ENCODE results near the gene CTBS.

The CTBS gene, protein sequence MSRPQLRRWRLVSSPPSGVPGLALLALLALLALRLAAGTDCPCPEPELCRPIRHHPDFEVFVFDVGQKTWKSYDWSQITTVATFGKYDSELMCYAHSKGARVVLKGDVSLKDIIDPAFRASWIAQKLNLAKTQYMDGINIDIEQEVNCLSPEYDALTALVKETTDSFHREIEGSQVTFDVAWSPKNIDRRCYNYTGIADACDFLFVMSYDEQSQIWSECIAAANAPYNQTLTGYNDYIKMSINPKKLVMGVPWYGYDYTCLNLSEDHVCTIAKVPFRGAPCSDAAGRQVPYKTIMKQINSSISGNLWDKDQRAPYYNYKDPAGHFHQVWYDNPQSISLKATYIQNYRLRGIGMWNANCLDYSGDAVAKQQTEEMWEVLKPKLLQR

DNA sequence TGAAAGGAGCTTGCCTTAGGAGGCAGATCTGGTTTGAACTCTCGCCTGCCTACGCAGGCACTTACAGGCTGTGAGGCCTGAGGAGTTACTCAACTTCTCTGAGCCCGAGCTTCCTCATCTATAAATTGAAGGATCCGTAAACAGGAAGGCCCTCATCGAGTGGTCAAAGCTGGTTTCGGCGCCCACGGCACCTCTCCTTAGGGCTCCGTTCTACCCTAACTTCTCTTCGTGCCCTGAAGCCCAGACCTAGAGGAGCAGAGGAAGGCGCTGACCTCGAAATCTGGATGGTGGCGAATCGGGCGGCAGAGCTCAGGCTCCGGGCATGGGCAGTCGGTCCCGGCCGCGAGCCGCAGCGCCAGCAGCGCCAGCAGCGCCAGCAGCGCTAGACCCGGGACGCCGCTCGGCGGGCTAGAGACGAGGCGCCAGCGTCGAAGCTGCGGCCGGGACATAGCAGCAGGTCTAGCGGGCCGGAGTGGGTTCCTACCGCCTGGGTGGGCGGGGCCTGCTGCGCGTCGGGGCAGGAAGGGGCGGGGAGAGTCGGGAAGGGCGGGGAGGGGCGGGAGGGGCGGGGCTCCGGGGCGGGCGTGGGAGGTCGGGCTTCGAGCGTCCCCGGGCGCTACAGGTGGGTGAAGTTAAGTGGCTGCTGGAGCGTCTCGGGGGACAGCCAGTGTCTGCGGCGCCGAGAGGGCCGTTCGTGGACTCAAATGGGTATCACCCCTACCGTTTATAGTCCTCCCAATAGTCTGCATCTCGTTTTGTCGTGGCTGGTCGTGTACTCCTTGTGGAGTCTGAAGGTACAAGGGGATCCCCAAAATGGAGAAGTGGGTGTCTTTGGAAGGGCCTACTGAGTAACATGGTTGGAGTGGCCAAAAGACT, at the start of gene CTBS:
Gene CTBS (minus strand): TSS at position 474 of the 876 bp plus-strand sequence. CDS start 25 bp downstream, at position 449.
- Histone ChIP-seq H3F3A (ENCODE audit: insufficient read depth, low read length) (peaks cover 6% of the 10 kb centered on the region), H3K36me3 (replicated peaks; ENCODE audit: insufficient read depth, low read length) (no peaks in the 10 kb centered on the region), H3K79me2 (ENCODE audit: low read length) (no peaks in the 10 kb centered on the region), H3K27ac (ENCODE audit: low read length) (peak within 1 kb of the TSS; percentile 98), H3K27me3 (replicated peaks; ENCODE audit: insufficient read depth, low read length) (no peaks in the 10 kb centered on the region), H3K4me3 (ENCODE audit: low read length) (peak within 1 kb of the TSS; percentile 74), H3K9me2 (replicated peaks; ENCODE audit: insufficient read depth, low read length) (no peaks in the 10 kb centered on the region), H4K20me1 (ENCODE audit: insufficient read depth, low read length) (no peaks in the 10 kb centered on the region), H2AFZ (ENCODE audit: low read length) (peak within 1 kb of the TSS; percentile 72), H3K4me1 (ENCODE audit: low read length) (no peaks in the 10 kb centered on the region), H3K4me2 (ENCODE audit: low read depth, low read length) (peak within 1 kb of the TSS; percentile 74), H3K9ac (ENCODE audit: low read length) (peak within 1 kb of the TSS; percentile 91), H3K9me3 (replicated peaks; ENCODE audit: insufficient read depth, low read length) (no peaks in the 10 kb centered on the region)
- peak; percentile 79 for DNase-seq
- TF ChIP-seq, protein P1, sequence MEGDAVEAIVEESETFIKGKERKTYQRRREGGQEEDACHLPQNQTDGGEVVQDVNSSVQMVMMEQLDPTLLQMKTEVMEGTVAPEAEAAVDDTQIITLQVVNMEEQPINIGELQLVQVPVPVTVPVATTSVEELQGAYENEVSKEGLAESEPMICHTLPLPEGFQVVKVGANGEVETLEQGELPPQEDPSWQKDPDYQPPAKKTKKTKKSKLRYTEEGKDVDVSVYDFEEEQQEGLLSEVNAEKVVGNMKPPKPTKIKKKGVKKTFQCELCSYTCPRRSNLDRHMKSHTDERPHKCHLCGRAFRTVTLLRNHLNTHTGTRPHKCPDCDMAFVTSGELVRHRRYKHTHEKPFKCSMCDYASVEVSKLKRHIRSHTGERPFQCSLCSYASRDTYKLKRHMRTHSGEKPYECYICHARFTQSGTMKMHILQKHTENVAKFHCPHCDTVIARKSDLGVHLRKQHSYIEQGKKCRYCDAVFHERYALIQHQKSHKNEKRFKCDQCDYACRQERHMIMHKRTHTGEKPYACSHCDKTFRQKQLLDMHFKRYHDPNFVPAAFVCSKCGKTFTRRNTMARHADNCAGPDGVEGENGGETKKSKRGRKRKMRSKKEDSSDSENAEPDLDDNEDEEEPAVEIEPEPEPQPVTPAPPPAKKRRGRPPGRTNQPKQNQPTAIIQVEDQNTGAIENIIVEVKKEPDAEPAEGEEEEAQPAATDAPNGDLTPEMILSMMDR (IDR thresholded peaks at IDR 0.05; ENCODE audit: low read length) = no peak
- TF ChIP-seq EZH2 (optimal IDR thresholded peaks at IDR 0.05; ENCODE audit: low read depth, low read length) (no peak), EZH2phosphoT487 (IDR thresholded peaks at IDR 0.05; ENCODE audit: low read length) (no peak)

DNA sequence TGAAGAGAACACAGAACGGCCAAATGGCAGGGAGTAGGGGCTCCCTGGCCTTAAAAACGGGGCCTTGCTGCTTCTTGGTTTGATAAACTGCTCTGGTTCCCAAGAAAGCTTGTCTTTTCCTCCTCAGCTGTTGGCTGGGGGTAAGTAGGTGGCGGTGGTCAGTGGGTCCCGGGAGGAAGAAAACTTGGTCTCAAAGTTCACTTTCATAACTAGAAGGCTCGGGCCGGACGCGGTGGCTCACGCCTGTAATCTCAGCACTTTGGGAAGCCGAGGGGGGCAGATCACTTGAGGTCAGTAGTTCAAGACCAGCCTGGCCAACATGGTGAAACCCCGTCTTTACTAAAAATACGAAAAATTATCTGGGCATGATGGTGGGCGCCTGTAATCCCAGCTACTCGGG, 47.3 kb upstream of the CTBS start:
- Histone ChIP-seq H4K20me1 (ENCODE audit: insufficient read depth, low read length) (no peaks in the 10 kb centered on the region), H3F3A (ENCODE audit: insufficient read depth, low read length) (no peaks in the 10 kb centered on the region), H3K4me2 (ENCODE audit: low read depth, low read length) (no peak overlapping the region), H2AFZ (ENCODE audit: low read length) (no peak overlapping the region), H3K36me3 (replicated peaks; ENCODE audit: insufficient read depth, low read length) (no peaks in the 10 kb centered on the region), H3K9me3 (replicated peaks; ENCODE audit: insufficient read depth, low read length) (no peaks in the 10 kb centered on the region), H3K4me1 (ENCODE audit: low read length) (no peaks in the 10 kb centered on the region), H3K27me3 (replicated peaks; ENCODE audit: insufficient read depth, low read length) (no peaks in the 10 kb centered on the region), H3K9me2 (replicated peaks; ENCODE audit: insufficient read depth, low read length) (no peaks in the 10 kb centered on the region), H3K4me3 (ENCODE audit: low read length) (no peak overlapping the region), H3K9ac (ENCODE audit: low read length) (no peak overlapping the region), H3K27ac (ENCODE audit: low read length) (no peak overlapping the region), H3K79me2 (ENCODE audit: low read length) (no peaks in the 10 kb centered on the region)
- no peak for DNase-seq
- TF ChIP-seq, protein P1 (IDR thresholded peaks at IDR 0.05; ENCODE audit: low read length) = no peak
- TF ChIP-seq EZH2phosphoT487 (IDR thresholded peaks at IDR 0.05; ENCODE audit: low read length) (no peak), EZH2 (optimal IDR thresholded peaks at IDR 0.05; ENCODE audit: low read depth, low read length) (no peak)

DNA sequence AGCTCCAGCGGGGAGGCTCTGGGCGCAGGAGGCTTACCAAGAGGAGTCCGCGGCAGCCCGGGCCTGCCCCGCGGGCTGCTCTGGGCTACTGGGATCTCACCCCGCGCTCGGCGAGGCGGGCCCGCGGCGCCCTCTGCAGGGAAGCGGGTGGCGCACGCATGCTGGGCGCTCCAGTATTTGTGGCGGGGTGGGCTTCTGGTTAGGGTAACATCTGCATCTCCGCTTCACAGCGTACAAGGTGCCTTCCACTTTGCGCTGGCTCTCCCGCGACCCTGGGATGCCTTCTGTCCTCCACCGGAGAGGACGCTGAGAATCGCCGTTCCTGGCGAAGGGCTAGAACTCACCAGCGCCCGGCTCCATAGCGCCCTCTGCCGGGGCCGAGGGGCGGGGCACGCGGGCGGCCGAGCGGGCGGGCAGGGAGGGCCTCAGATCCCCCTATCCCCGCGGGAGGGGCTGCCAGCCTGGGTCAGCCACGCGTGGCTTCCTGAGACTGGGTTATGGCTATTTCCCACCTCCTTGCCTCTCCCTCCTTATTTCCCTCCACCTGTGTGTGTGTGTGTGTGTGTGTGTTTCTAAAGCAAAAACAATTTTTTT, 46.6 kb upstream of the CTBS start:
- no peaks in the 10 kb centered on the region for H4K20me1 ChIP-seq (ENCODE audit: insufficient read depth, low read length)
- no peaks in the 10 kb centered on the region for H3K27me3 ChIP-seq (replicated peaks; ENCODE audit: insufficient read depth, low read length)
- H3K9me2 ChIP-seq (replicated peaks; ENCODE audit: insufficient read depth, low read length) = no peaks in the 10 kb centered on the region
- no peaks in the 10 kb centered on the region for H3F3A ChIP-seq (ENCODE audit: insufficient read depth, low read length)
- peak overlapping the region; percentile 70 for H2AFZ ChIP-seq (ENCODE audit: low read length)
- no peaks in the 10 kb centered on the region for H3K4me1 ChIP-seq (ENCODE audit: low read length)
- peak overlapping the region; percentile 63 for H3K4me2 ChIP-seq (ENCODE audit: low read depth, low read length)
- no peaks in the 10 kb centered on the region for H3K36me3 ChIP-seq (replicated peaks; ENCODE audit: insufficient read depth, low read length)
- no peak overlapping the region for H3K27ac ChIP-seq (ENCODE audit: low read length)
- no peaks in the 10 kb centered on the region for H3K79me2 ChIP-seq (ENCODE audit: low read length)
- H3K4me3 ChIP-seq (ENCODE audit: low read length) = peak overlapping the region; percentile 63
- H3K9me3 ChIP-seq (replicated peaks; ENCODE audit: insufficient read depth, low read length) = no peaks in the 10 kb centered on the region
- DNase-seq = peak; percentile 71
- TF ChIP-seq, protein P1 (IDR thresholded peaks at IDR 0.05; ENCODE audit: low read length) = peak; percentile 62
- TF ChIP-seq EZH2phosphoT487 (IDR thresholded peaks at IDR 0.05; ENCODE audit: low read length) = no peak
- peak overlapping the region; percentile 40; the same call in 1 of the 2 replicates for H3K9ac ChIP-seq (ENCODE audit: low read length)

All from MM.1S (cell line).